Measurements from ENCODE around the gene PYY. TPM values are rescaled to one million over a fixed set of nuclear protein-coding genes. Genes with fewer than 3 reads are reported as not detected.

The PYY gene
- polyA plus RNA-seq, 3 donors, result not detected

GRCh38 chr17:43916385-43916784 is 37.4 kb downstream of the PYY start:
- Mint-ChIP-seq H3K27ac (peak overlapping the region in 1 of 7 donors; percentile 17), H3K4me1 (peaks cover 14% of the 10 kb centered on the region), H3K4me3 (no peak overlapping the region), H3K36me3 (no peaks in the 10 kb centered on the region), H3K9me3 (peaks cover 0 to 2% (median 0%) of the 10 kb centered on the region in 7 donors), H3K27me3 (ENCODE audit: low read depth in 3 of 3) (peaks cover 5 to 11% (median 5%) of the 10 kb centered on the region in 3 donors)
- H3K9me3 ChIP-seq (replicated peaks in 1 of 2; ENCODE audit: control insufficient read depth in 1 of 2, insufficient read depth in 1 of 2, low read length in 2 of 2), result no peaks in the 10 kb centered on the region
- no peak overlapping the region for H3K4me3 ChIP-seq (replicated peaks in 1 of 3; ENCODE audit: low read depth in 2 of 3, low read length in 3 of 3)
- no peak overlapping the region for H3K27ac ChIP-seq (ENCODE audit: low read depth in 1 of 2, low read length in 2 of 2)
- no peaks in the 10 kb centered on the region for H3K79me2 ChIP-seq (ENCODE audit: insufficient read depth, low read length)
- H3K36me3 ChIP-seq (replicated peaks in 1 of 2; ENCODE audit: control insufficient read depth in 1 of 2, insufficient read depth in 2 of 2, low read length in 2 of 2), result no peaks in the 10 kb centered on the region
- intact Hi-C loops (cut with micrococcal nuclease), result no loop called here
- H3K27me3 ChIP-seq (ENCODE audit: control insufficient read depth in 2 of 2, insufficient read depth in 2 of 2, low read length in 2 of 2), result no peaks in the 10 kb centered on the region
- no peak overlapping the region for H3K4me2 ChIP-seq (replicated peaks; ENCODE audit: extremely low read depth, low read length, poor library complexity, severe bottlenecking)
- H2AFZ ChIP-seq (ENCODE audit: insufficient read depth, low read depth, low read length, poor library complexity, severe bottlenecking), result peak overlapping the region; percentile 92
- H4K20me1 ChIP-seq (ENCODE audit: insufficient read depth, low read length), result no peaks in the 10 kb centered on the region
- peaks cover 9 to 13% of the 10 kb centered on the region in 2 donors for H3K4me1 ChIP-seq (ENCODE audit: control insufficient read depth in 1 of 2, insufficient read depth in 2 of 2, low read length in 2 of 2)
- H3K9ac ChIP-seq (ENCODE audit: insufficient read depth, low read length, poor library complexity, severe bottlenecking), result no peak overlapping the region
- WGBS (ENCODE audit: insufficient coverage), result 100% methylated on average over 1 of the region's 4 CpGs
- TF ChIP-seq, protein P1, sequence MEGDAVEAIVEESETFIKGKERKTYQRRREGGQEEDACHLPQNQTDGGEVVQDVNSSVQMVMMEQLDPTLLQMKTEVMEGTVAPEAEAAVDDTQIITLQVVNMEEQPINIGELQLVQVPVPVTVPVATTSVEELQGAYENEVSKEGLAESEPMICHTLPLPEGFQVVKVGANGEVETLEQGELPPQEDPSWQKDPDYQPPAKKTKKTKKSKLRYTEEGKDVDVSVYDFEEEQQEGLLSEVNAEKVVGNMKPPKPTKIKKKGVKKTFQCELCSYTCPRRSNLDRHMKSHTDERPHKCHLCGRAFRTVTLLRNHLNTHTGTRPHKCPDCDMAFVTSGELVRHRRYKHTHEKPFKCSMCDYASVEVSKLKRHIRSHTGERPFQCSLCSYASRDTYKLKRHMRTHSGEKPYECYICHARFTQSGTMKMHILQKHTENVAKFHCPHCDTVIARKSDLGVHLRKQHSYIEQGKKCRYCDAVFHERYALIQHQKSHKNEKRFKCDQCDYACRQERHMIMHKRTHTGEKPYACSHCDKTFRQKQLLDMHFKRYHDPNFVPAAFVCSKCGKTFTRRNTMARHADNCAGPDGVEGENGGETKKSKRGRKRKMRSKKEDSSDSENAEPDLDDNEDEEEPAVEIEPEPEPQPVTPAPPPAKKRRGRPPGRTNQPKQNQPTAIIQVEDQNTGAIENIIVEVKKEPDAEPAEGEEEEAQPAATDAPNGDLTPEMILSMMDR (IDR thresholded peaks at IDR 0.05), result no peak
- no peak for DNase-seq

DNA sequence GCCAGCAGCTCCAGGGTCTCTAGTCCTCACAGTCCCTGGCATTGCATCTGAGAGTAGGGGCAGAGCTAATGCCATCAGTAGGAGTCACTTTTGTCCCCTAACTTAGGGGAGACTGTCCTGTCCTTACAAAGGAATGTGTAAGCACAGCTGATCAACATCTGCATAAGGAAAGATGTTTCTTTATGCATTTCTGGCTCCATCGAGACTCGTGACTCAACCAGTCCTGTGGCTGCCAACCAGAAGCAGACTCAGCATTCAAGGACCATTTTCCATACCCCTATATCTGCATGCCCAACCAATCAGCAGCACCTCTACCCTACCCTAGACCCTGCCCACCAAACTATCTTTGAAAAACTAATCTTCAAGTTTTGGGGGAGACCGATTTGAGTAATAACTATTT is 38.2 kb downstream of the PYY start:
- no peak for DNase-seq
- peaks cover 0 to 2% (median 0%) of the 10 kb centered on the region in 7 donors for H3K9me3 Mint-ChIP-seq
- no peaks in the 10 kb centered on the region for H3K79me2 ChIP-seq (ENCODE audit: insufficient read depth, low read length)
- no peaks in the 10 kb centered on the region for H3K27me3 ChIP-seq (ENCODE audit: control insufficient read depth in 2 of 2, insufficient read depth in 2 of 2, low read length in 2 of 2)
- H3K27ac ChIP-seq (ENCODE audit: low read depth in 1 of 2, low read length in 2 of 2), result no peak overlapping the region
- H3K4me3 Mint-ChIP-seq, result no peak overlapping the region
- peaks cover 3 to 9% (median 5%) of the 10 kb centered on the region in 3 donors for H3K27me3 Mint-ChIP-seq (ENCODE audit: low read depth in 3 of 3)
- H3K4me1 ChIP-seq (ENCODE audit: control insufficient read depth in 1 of 2, insufficient read depth in 2 of 2, low read length in 2 of 2), result peaks cover 9 to 13% of the 10 kb centered on the region in 2 donors
- no peaks in the 10 kb centered on the region for H3K36me3 Mint-ChIP-seq
- no peak overlapping the region for H3K4me2 ChIP-seq (replicated peaks; ENCODE audit: extremely low read depth, low read length, poor library complexity, severe bottlenecking)
- no peaks in the 10 kb centered on the region for H4K20me1 ChIP-seq (ENCODE audit: insufficient read depth, low read length)
- no peaks in the 10 kb centered on the region for H3K9me3 ChIP-seq (replicated peaks in 1 of 2; ENCODE audit: control insufficient read depth in 1 of 2, insufficient read depth in 1 of 2, low read length in 2 of 2)
- no CpG with 5 or more reads among the region's 3 CpGs for WGBS (ENCODE audit: insufficient coverage)
- intact Hi-C loops (cut with micrococcal nuclease), result no loop called here
- peaks cover 14% of the 10 kb centered on the region for H3K4me1 Mint-ChIP-seq
- no peak overlapping the region for H3K4me3 ChIP-seq (replicated peaks in 1 of 3; ENCODE audit: low read depth in 2 of 3, low read length in 3 of 3)
- no peak overlapping the region for H2AFZ ChIP-seq (ENCODE audit: insufficient read depth, low read depth, low read length, poor library complexity, severe bottlenecking)
- TF ChIP-seq, protein P1 (IDR thresholded peaks at IDR 0.05), result no peak
- no peaks in the 10 kb centered on the region for H3K36me3 ChIP-seq (replicated peaks in 1 of 2; ENCODE audit: control insufficient read depth in 1 of 2, insufficient read depth in 2 of 2, low read length in 2 of 2)
- no peak overlapping the region for H3K9ac ChIP-seq (ENCODE audit: insufficient read depth, low read length, poor library complexity, severe bottlenecking)
- peak overlapping the region in 1 of 7 donors; percentile 37 for H3K27ac Mint-ChIP-seq
